ENCODE results near the gene GPR146. TPM values are rescaled to one million over a fixed set of nuclear protein-coding genes. Genes with fewer than 3 reads are reported as not detected.

Gene GPR146
- total RNA-seq, 3 donors from 2014 or later, result 24.1 to 56.8 (median 43.6) TPM

DNA sequence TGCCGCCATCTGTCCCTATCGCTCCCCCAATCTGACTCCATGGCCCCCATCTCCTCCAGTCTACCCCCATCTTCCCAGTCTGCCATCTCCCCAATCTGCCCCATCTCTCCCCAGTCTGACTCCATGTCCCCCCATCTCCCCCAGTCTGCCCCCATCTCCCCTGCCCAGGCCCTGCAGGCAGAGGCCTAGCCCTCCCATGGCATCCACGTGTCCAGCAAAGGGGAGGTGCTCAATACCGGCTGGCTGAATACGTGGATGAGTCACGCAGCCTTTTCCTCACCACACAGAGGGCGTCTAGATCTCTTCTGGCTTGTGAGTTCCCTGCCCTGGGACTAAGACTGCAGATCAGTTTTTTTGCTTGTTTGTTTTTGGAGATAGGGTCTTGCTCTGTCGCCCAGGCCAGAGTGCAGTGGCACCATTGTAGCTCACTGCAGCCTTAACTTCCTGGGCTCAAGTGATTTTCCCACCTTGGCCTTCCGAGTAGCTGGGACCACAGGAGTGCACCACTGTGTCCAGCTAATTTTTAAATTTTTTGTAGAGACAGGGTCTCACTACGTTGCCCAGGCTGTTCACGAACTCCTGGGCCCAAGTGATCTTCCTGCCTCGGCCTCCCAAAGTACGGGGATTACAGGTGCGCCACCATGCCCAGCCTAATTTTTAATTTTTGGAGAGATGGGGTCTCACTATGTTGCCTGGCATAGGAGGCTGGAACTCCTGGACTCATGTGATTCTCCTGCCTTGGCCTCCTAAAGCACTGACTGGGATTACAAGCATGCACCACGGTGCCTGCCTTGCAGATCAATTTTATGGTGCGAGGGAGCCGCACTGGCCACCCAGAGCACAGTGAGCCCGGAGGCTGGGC is 15.3 kb upstream of the GPR146 start:
- Histone ChIP-seq H3K36me3 (no peaks in the 10 kb centered on the region), H3K9me3 (no peaks in the 10 kb centered on the region), H3K27ac (peak overlapping the region; percentile 95 to 99), H3K4me3 (peak overlapping the region; percentile 61 to 99 (median 86)), H3K27me3 (no peaks in the 10 kb centered on the region), H3K4me1 (peaks cover 0 to 8% of the 10 kb centered on the region in 2 donors)
- intact Hi-C loops (cut with DNase I; ENCODE audit: low total_unique reads), result no loop called here
- TF ChIP-seq POLR2A (IDR thresholded peaks at IDR 0.05) (no peak), POLR2AphosphoS5 (IDR thresholded peaks at IDR 0.05) (peak in 1 of 3 donors; percentile 16)
- TF ChIP-seq, protein P1, sequence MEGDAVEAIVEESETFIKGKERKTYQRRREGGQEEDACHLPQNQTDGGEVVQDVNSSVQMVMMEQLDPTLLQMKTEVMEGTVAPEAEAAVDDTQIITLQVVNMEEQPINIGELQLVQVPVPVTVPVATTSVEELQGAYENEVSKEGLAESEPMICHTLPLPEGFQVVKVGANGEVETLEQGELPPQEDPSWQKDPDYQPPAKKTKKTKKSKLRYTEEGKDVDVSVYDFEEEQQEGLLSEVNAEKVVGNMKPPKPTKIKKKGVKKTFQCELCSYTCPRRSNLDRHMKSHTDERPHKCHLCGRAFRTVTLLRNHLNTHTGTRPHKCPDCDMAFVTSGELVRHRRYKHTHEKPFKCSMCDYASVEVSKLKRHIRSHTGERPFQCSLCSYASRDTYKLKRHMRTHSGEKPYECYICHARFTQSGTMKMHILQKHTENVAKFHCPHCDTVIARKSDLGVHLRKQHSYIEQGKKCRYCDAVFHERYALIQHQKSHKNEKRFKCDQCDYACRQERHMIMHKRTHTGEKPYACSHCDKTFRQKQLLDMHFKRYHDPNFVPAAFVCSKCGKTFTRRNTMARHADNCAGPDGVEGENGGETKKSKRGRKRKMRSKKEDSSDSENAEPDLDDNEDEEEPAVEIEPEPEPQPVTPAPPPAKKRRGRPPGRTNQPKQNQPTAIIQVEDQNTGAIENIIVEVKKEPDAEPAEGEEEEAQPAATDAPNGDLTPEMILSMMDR (IDR thresholded peaks at IDR 0.05), result no peak
- peak; percentile 83 to 85 for DNase-seq (ENCODE audit: low spot score in 2 of 2)

DNA sequence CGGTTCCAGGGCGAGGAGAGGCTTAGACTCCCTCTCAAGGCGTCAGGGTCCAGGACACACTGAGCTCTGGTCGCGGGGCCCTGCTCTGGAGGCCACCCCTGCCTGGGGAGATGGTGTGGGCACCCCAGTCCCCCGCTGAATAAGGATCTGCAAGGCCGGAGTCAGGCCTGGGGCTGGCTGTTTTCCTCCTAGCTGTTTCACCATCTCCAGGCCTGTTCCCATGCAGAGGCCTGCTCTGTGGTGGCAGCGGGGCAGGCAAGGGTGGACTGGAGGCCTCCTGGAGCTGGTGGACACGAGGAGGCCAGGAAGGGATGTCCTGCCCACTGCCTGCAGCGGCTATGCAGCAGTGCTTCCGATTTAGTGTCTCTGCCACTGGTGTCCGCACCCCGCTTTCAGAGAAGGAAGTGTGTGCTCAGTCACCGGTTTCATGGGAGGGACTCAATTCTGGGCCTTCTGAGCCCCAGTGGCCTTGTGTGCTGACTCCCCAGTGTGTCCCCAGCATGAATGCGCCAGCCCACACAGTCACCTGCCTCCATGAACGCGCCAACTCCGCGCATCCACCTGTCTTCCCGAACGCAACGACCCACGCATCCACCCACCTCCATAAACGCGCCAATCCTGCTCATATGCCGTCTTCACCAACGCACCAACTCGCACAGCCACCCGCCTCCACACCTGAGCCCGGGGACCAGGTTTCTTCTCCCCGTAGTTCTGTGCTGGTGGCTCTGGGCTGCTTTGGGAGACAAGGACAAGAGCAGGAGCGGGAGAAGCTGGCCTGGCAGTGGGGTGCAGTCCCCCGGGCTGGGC is 14.5 kb upstream of the GPR146 start:
- intact Hi-C loops (cut with DNase I; ENCODE audit: low total_unique reads), result no loop called here

DNA sequence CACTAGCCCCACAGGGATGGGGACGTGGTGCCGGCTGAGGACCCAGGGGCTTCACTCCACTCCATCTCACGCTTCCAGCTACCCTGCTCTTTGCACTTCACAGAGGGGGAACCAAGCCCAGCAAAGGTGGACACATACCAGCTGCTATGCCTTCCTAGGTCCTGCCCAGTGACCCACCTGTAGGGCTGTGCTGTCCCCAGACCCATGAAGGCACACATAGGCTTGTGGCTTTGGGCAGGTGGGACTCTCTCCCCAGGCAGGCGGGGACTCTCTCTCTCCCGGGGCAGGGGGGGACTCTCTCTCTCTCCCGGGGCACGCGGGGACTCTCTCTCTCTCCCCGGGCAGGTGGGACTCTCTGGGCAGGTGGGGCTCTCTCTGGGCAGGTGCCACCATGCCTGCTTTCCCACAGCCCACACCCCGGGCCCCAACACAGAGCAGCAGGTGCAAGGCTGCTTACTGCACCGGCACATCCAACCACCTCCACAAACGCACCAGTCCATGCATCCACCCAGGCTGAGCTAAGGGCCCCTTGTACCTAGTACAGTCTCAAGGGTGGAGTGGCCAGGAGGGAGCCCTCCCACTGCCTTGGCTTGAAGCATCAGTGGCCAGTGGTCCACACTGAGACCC is 13.8 kb upstream of the GPR146 start:
- DNase-seq (ENCODE audit: low spot score in 2 of 2), result no peak
- H3K36me3 ChIP-seq, result no peaks in the 10 kb centered on the region
- no peaks in the 10 kb centered on the region for H3K27me3 ChIP-seq
- H3K4me3 ChIP-seq, result no peak overlapping the region
- H3K9me3 ChIP-seq, result no peaks in the 10 kb centered on the region
- intact Hi-C loops (cut with DNase I; ENCODE audit: low total_unique reads), result no loop called here
- no peak overlapping the region for H3K27ac ChIP-seq
- no peak for TF ChIP-seq POLR2AphosphoS5 (IDR thresholded peaks at IDR 0.05)
- TF ChIP-seq, protein P1 (IDR thresholded peaks at IDR 0.05), result no peak
- TF ChIP-seq POLR2A (IDR thresholded peaks at IDR 0.05), result no peak
- H3K4me1 ChIP-seq, result peaks cover 0 to 8% of the 10 kb centered on the region in 2 donors

More for the DNA sequence above, 14.5 kb upstream of the GPR146 start:
- H3K4me1 ChIP-seq, result peaks cover 0 to 8% of the 10 kb centered on the region in 2 donors
- H3K27me3 ChIP-seq, result no peaks in the 10 kb centered on the region
- TF ChIP-seq POLR2A (IDR thresholded peaks at IDR 0.05), result no peak
- TF ChIP-seq, protein P1 (IDR thresholded peaks at IDR 0.05), result no peak
- TF ChIP-seq POLR2AphosphoS5 (IDR thresholded peaks at IDR 0.05), result no peak
- no peaks in the 10 kb centered on the region for H3K36me3 ChIP-seq
- H3K9me3 ChIP-seq, result no peaks in the 10 kb centered on the region
- DNase-seq (ENCODE audit: low spot score in 2 of 2), result no peak
- no peak overlapping the region for H3K4me3 ChIP-seq
- peak overlapping the region; percentile 95 to 99 for H3K27ac ChIP-seq

DNA sequence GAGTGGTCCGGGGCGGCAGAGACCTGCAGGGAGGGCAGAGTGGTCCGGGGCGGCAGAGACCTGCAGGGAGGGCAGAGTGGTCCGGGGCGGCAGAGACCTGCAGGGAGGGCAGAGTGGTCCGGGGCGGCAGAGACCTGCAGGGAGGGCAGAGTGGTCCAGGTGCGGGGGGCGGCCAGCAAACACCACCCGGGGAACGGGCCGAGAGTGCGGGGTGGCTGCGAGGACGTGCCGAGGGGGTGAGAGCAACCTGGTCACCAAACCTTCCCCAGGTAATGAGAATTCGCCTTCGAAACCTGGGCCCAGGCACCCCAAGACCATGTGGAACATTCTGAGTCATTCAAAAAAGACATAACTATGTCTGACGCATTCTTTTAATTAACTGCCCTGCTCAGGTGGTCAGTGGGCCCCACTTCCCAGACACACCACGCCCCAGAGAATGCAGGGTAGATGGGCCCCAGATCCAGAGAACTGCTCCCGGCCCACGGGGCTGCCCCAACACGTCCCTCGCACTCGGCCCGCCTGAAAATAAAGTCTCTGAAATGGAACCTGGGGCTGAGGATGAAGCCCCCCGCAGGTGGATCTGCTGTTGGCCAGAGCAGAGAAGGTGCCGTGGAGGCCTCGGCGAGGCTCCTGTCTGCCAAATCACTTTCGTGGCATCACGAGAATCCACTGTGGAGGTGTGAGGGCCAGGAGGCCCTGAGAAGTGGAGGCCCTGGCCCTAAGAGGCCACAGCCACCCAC is 12.5 kb upstream of the GPR146 start:
- intact Hi-C loops (cut with DNase I; ENCODE audit: low total_unique reads), result no loop called here

More for the DNA sequence above, 12.5 kb upstream of the GPR146 start:
- Histone ChIP-seq H3K9me3 (no peaks in the 10 kb centered on the region), H3K27ac (no peak overlapping the region), H3K4me3 (no peak overlapping the region), H3K27me3 (no peaks in the 10 kb centered on the region), H3K4me1 (peaks cover 0 to 8% of the 10 kb centered on the region in 2 donors), H3K36me3 (no peaks in the 10 kb centered on the region)
- no peak for TF ChIP-seq POLR2A (IDR thresholded peaks at IDR 0.05)
- TF ChIP-seq, protein P1 (IDR thresholded peaks at IDR 0.05), result no peak
- TF ChIP-seq POLR2AphosphoS5 (IDR thresholded peaks at IDR 0.05), result no peak
- DNase-seq (ENCODE audit: low spot score in 2 of 2), result no peak
